Choroid plexus epithelial cell (primary cell): Measurements from ENCODE around the gene L3MBTL4.
"Not testable (repeated sequence)": the region's sequence is repeated elsewhere in the genome, so short reads cannot be mapped to it uniquely, and the experiment has no call there.

ENCODE experiments used
- DNase-seq: peaks from one replicate; pipeline ENCODE4 v3.0.0-alpha.2; 2010; ENCODE audit warnings: low read depth
- H3K4me3 ChIP-seq: 2 replicates; pipeline ENCODE4 v1.5.1; 2011; ENCODE audit warnings: low read depth, mild to moderate bottlenecking, control low read depth, low read length, moderate library complexity
- TF ChIP-seq, protein P1 (sequence below): conservative IDR thresholded peaks from 2 replicates; pipeline ENCODE4 v1.5.1; 2011; ENCODE audit warnings: low read depth, mild to moderate bottlenecking, control low read depth, inconsistent platforms, low read length, moderate library complexity

The L3MBTL4 gene

DNA sequence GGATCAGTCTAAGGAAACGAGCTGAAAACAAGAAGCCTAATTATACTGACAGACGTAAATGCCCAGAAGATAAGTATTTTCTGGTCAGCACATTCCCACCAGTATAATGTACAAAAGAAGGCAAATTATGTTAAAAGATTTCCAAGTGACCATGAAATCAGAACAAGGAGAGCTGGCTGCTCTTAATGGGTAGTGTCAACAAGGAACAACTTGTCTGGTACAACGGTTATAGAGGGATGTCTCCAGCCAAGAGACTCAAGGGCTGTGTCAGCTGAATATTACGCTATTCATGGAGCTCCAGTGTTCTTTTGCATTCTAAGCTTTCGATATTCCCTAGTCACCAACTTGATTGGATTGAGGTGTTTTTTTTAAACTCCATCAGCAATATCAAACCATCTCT, 8.6 kb upstream of the L3MBTL4 start:
- H3K4me3 ChIP-seq: no peak overlapping the region
- no peak for DNase-seq
- TF ChIP-seq, protein P1, sequence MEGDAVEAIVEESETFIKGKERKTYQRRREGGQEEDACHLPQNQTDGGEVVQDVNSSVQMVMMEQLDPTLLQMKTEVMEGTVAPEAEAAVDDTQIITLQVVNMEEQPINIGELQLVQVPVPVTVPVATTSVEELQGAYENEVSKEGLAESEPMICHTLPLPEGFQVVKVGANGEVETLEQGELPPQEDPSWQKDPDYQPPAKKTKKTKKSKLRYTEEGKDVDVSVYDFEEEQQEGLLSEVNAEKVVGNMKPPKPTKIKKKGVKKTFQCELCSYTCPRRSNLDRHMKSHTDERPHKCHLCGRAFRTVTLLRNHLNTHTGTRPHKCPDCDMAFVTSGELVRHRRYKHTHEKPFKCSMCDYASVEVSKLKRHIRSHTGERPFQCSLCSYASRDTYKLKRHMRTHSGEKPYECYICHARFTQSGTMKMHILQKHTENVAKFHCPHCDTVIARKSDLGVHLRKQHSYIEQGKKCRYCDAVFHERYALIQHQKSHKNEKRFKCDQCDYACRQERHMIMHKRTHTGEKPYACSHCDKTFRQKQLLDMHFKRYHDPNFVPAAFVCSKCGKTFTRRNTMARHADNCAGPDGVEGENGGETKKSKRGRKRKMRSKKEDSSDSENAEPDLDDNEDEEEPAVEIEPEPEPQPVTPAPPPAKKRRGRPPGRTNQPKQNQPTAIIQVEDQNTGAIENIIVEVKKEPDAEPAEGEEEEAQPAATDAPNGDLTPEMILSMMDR: no peak

DNA sequence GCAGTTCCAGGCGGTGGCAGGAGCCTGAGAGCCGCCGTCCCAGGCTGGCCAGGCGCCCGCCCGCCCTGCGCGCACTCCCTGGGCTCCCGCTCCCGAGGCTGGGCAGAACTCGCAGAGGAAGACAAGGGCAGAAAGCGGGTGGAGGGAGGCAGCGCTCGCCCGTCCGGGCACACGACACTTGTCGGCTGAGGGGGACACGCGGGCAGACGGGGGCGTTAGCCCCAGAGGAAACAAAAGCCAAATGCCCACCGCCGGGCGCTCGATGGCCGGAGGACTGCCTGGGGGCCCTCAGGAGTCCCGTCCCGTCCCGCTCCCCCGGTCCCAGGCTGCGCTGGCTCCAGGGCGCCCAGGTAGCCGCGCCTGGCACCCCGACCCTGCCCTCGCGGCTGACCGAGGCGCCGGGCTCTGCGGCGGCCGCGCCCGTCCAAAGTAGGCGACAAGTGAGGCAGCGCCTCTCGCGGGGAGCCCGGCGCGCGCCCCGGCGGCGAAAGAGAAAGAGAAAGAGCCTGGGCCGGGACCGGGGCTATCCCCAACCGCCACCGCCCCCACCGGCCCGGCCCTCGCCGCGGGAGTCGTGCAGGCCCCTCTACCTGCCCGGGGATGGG, 491 bp downstream of the L3MBTL4 start:
- peak overlapping the region; percentile 53 for H3K4me3 ChIP-seq
- peak; percentile 16 for DNase-seq
- TF ChIP-seq, protein P1: no peak

DNA sequence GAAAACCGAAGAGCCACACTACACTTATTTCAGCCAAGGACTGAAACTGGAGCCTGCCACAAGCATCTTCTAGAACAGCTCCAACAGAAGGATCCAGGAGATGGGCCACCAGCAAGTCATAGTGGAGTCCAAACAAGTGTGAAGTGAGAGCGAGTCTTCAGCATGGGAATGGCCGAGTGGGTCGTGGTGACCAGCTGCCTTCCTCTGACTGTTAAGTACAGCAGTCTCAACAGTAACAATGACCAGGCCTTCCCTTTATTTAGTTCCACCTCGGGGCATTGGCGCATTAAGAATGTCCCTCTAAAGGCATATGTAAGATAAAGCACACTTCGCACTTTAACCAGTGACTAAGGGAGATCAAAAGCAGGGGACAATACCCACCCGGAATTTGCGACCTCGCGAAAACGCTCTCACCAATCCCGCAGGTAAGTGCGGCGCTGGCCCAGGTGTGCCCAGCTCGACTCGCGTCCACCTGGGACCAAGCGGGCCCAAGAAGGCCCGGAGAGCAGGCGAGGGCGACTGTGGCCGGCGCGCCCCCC, 1.1 kb downstream of the L3MBTL4 start:
- H3K4me3 ChIP-seq: peak overlapping the region; percentile 53
- TF ChIP-seq, protein P1: no peak
- DNase-seq: no peak

DNA sequence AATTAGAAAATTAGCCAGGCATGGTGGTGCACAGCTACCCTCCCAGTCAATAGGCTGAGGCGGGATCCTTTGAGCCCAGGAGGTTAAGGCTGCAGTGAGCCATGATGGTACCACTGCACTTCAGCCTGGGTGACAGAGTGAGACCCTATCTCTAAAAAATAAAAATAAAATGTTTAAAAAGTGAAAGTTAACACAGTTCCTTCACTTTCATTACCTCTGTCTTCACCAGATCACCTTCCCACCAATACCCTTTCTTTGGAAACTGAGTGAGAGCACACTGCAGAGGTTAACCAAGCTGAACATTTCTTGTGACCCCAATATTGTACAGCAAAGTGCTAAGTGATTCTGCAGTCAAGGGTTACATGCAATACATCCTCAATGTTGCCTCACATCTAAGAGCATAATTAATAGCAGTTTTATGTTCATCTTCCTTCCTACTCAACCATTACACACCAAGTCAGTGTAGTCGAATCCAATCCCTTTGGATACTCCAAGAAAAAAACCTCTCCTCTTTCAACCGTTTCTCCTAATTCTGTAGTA, 1.7 kb downstream of the L3MBTL4 start:
- H3K4me3 ChIP-seq: no peak overlapping the region
- DNase-seq: no peak
- TF ChIP-seq, protein P1: no peak

DNA sequence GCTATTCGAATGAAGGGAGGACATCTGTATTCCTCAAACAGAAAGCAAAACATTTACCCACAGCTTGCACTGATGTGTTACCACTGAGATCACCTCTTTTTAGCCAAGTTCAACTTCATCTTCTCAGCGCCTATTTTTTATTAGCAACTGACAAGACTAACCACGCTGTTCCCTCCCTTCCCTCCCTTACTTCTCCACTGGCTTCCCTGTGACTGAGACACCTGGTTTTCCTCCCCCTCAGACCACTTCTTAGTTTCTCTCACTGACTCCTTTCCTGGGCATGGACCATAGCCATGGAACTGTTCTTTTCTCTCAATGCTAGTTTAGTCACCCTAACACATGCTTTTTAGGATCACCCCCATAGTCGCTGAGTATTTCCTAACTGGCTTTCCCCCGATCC, 3.3 kb downstream of the L3MBTL4 start:
- TF ChIP-seq, protein P1: no peak

DNA sequence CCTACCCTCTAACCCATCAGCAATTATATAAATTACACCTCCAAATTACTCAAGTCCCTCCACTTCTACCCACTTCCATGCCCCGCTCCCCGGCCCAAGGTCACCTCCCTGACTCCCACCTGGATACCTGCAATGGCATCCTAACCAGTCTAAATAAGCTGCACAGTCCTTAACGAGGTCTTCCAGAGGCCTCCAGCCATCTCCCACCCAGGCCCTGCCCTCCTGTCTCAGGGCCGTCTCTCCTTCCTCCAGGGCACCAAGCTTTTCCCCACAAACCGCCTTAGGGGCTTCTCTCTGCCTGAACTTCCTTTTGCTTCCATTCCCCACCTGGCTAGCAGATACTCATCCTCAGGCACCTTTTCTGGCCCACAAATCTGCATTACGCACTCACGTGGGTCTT, 4.8 kb downstream of the L3MBTL4 start:
- no peak for DNase-seq

More for the DNA sequence above, 3.3 kb downstream of the L3MBTL4 start:
- H3K4me3 ChIP-seq: no peak overlapping the region
- no peak for DNase-seq

DNA sequence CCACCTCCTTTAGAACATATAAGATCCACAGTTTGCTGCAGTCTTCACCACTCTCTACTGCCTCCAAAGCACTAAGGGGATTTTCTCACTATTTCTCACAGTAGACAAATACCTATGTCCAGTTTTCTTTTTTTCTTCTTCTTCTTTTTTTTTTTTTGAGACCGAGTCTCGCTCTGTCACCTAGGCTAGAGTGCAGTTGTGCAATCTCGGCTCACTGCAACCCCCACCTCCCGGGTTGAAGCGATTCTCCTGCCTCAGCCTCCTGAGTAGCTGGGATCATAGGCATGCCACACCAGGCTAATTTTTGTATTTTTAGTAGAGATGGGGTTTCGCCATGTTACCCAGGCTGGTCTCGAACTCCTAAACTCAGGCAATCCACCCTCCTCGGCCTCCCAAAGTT, 6.2 kb downstream of the L3MBTL4 start:
- not testable (repeated sequence) for DNase-seq, H3K4me3 ChIP-seq

More for the DNA sequence above, 4.8 kb downstream of the L3MBTL4 start:
- H3K4me3 ChIP-seq: no peak overlapping the region
- TF ChIP-seq, protein P1: no peak
